B cell (primary cell): ENCODE measurements around the gene FGFR3. TPM values are rescaled to one million over a fixed set of nuclear protein-coding genes. Genes with fewer than 3 reads are reported as not detected.

Experiments
- ATAC-seq: fragments of 200-7000 bp; cut with Tn5 transposase; one replicate; pipeline ENCODE4 v1.10.0; 2021; ENCODE audit warnings: low read depth, mild to moderate bottlenecking, moderate number of reproducible peaks, moderate library complexity
- CTCF ChIA-PET: fragments of 350-600 bp; sonication (Branson Sonifier 250); formaldehyde crosslinking; loops from one replicate; lab custom pipeline; 2021; ENCODE audit warnings: antibody characterized with exemption, inconsistent platforms; lab: Charles Lee
- POLR2A ChIA-PET: fragments of 350-600 bp; sonication (Branson Sonifier 250); formaldehyde crosslinking; loops from one replicate; lab custom pipeline; 2021; ENCODE audit warnings: antibody characterized with exemption; lab: Charles Lee
- DNase-seq: peaks from one replicate; pipeline ENCODE4 v3.0.0; 2013
- H2AFZ ChIP-seq: 2 replicates; pipeline ENCODE4 v1.6.1; 2012; ENCODE audit warnings: mild to moderate bottlenecking, low read depth, low read length; ENCODE audit not compliant: insufficient read depth, poor library complexity, severe bottlenecking
- H3K27ac ChIP-seq, 2 donors: 1 replicate in 1 of 2; 2 replicates in 1 of 2; pipeline ENCODE4 v1.5.1; 2012 to 2013; ENCODE audit warnings: low read length in 2 of 2, mild to moderate bottlenecking in 2 of 2, moderate library complexity in 1 of 2
- H3K27me3 ChIP-seq, 4 experiments: fragments of 200-600 bp in 1 of 4; sonication (generic) in 1 of 4; replicated peaks in 1 of 4; 1 replicate in 2 of 4; 2 replicates in 2 of 4; pipeline versions ENCODE4 v1.6.1 to v1.7.0; 2013 to 2016; ENCODE audit warnings: low read length in 3 of 4, mild to moderate bottlenecking in 2 of 4, mixed read lengths in 1 of 4, moderate library complexity in 1 of 4; ENCODE audit not compliant: insufficient read depth in 4 of 4, control insufficient read depth in 3 of 4; ENCODE audit errors: control extremely low read depth in 1 of 4
- H3K36me3 ChIP-seq, 2 experiments: replicated peaks in 1 of 2; 1 replicate in 1 of 2; 2 replicates in 1 of 2; pipeline versions ENCODE4 v1.6.1 to v1.7.1; 2013; ENCODE audit warnings: low read length in 1 of 2; ENCODE audit not compliant: insufficient read depth in 2 of 2, control insufficient read depth in 1 of 2; ENCODE audit errors: control extremely low read depth in 1 of 2, extremely low read depth in 1 of 2
- H3K4me1 ChIP-seq, 2 donors: fragments of 200-600 bp in 1 of 2; sonication (generic) in 1 of 2; 1 replicate in 1 of 2; 2 replicates in 1 of 2; pipeline versions ENCODE4 v1.5.1 to v1.6.1; 2013 to 2017; ENCODE audit warnings: low read length in 2 of 2; ENCODE audit not compliant: control insufficient read depth in 2 of 2, insufficient read depth in 2 of 2
- H3K4me2 ChIP-seq: replicated peaks from 2 replicates; pipeline ENCODE3; 2012; ENCODE audit warnings: mild to moderate bottlenecking, low read depth, low read length; ENCODE audit not compliant: poor library complexity, severe bottlenecking
- H3K4me3 ChIP-seq, 5 experiments: fragments of 200-600 bp in 1 of 5; sonication (generic) in 1 of 5; 1 replicate in 3 of 5; 2 replicates in 2 of 5; pipeline versions ENCODE4 v1.5.1 to v1.7.0; 2011 to 2016; ENCODE audit warnings: low read length in 4 of 5, mild to moderate bottlenecking in 4 of 5, low read depth in 2 of 5, control low read depth in 1 of 5, moderate library complexity in 1 of 5; ENCODE audit not compliant: insufficient read depth in 1 of 5; ENCODE audit errors: control extremely low read depth in 1 of 5, extremely low read depth in 1 of 5
- H3K79me2 ChIP-seq: fragments of 200-600 bp; sonication (generic); one replicate; pipeline ENCODE4 v1.6.0; 2016; ENCODE audit warnings: low read length; ENCODE audit not compliant: control insufficient read depth, insufficient read depth
- H3K9ac ChIP-seq: fragments of 200-600 bp; sonication (generic); 2 replicates; pipeline ENCODE4 v1.6.1; 2017; ENCODE audit warnings: mild to moderate bottlenecking, low read length, moderate library complexity
- H3K9me3 ChIP-seq, 3 donors: one replicate each; pipeline versions ENCODE4 v1.6.1 to v1.7.1; 2013; ENCODE audit warnings: low read length in 2 of 3; ENCODE audit not compliant: control insufficient read depth in 2 of 3, insufficient read depth in 1 of 3; ENCODE audit errors: control extremely low read depth in 1 of 3
- H4K20me1 ChIP-seq: 2 replicates; pipeline ENCODE4 v1.6.0; 2012; ENCODE audit warnings: mild to moderate bottlenecking, low read length; ENCODE audit not compliant: insufficient read depth, control insufficient read depth, poor library complexity, severe bottlenecking
- H3K27ac Mint-ChIP-seq: one replicate; pipeline ENCODE4 v1.8.0; 2021; ENCODE audit warnings: mixed read lengths
- H3K27me3 Mint-ChIP-seq: one replicate; pipeline ENCODE4 v1.8.0; 2021; ENCODE audit warnings: mixed read lengths
- H3K4me1 Mint-ChIP-seq: one replicate; pipeline ENCODE4 v1.8.0; 2021; ENCODE audit warnings: mixed read lengths
- H3K4me3 Mint-ChIP-seq: one replicate; pipeline ENCODE4 v1.8.0; 2021; ENCODE audit warnings: mixed read lengths
- H3K9me3 Mint-ChIP-seq: one replicate; pipeline ENCODE4 v1.8.0; 2022; ENCODE audit warnings: mixed read lengths; ENCODE audit not compliant: insufficient read depth
- CTCF ChIP-seq: fragments of 200-600 bp; IDR thresholded peaks from one replicate; pipeline ENCODE4 v1.8.0; 2022; ENCODE audit warnings: antibody characterized with exemption, mild to moderate bottlenecking
- EZH2 ChIP-seq: IDR thresholded peaks from 2 replicates; pipeline ENCODE4 v1.6.1; 2012; ENCODE audit warnings: borderline replicate concordance, low read depth, mild to moderate bottlenecking, moderate library complexity, low read length; ENCODE audit not compliant: insufficient read depth, poor library complexity, severe bottlenecking
- WGBS: methylation state at CpG from one replicate; pipeline ENCODE4 v1.1.5; 2013; ENCODE audit warnings: missing lambda C conversion rate; ENCODE audit not compliant: insufficient coverage; 5-methylcytosine and 5-hydroxymethylcytosine counted together
- intact Hi-C: fragments of 100-400 bp; cut with micrococcal nuclease; formaldehyde crosslinking; loops from one replicate; pipeline ENCODE4 v1.10.0; 2022
- polyA plus RNA-seq: library from polyadenylated mRNA; depleted of rRNA; stranded (reverse); fragments of >200 nt; gene quantifications from 2 replicates; pipeline ENCODE4 v1.2.3, GENCODE V29; 2012
- total RNA-seq, 2 donors: library from RNA; stranded (reverse); fragments of 120-200 nt in 1 of 2; gene quantifications; 1 replicate in 1 of 2; 2 replicates in 1 of 2; pipeline versions ENCODE4 v1.2.3 to v1.2.4, GENCODE V29; 2013 to 2022

FGFR3 gene
- total and polyA plus RNA-seq, 2 donors (not counting 1 experiment from before 2014, with no cell fraction given): not detected

- no peaks in the 10 kb centered on the region for H3K9me3 ChIP-seq
- H3K79me2 ChIP-seq: no peaks in the 10 kb centered on the region
- no peak for DNase-seq
- no peaks in the 10 kb centered on the region for H3K9me3 Mint-ChIP-seq
- ChIA-PET POLR2A (no interaction called here), CTCF (interaction anchor here (6.7 kb wide), 1 partner anchor 150 kb away, joined by 120 read pairs; no protein-coding TSS in a partner anchor)
- no peak overlapping the region for H3K4me3 ChIP-seq
- H3K4me2 ChIP-seq: no peak overlapping the region
- no peak overlapping the region for H2AFZ ChIP-seq
- peaks cover 14 to 26% of the 10 kb centered on the region in 2 donors for H3K4me1 ChIP-seq
- TF ChIP-seq CTCF: no peak
- no peak for TF ChIP-seq EZH2
- intact Hi-C loops: no loop called here
- peaks cover 0 to 4% of the 10 kb centered on the region in 2 experiments for H3K36me3 ChIP-seq
- no peak overlapping the region for H3K9ac ChIP-seq
- H3K27ac ChIP-seq: no peak overlapping the region
- WGBS: 83% methylated on average over 2 of the region's 3 CpGs
- peaks cover 0 to 16% (median 0%) of the 10 kb centered on the region in 4 experiments for H3K27me3 ChIP-seq
- H4K20me1 ChIP-seq: no peaks in the 10 kb centered on the region
- no peaks in the 10 kb centered on the region for H3K27me3 Mint-ChIP-seq
- ATAC-seq: no peak
- no peak overlapping the region for H3K4me3 Mint-ChIP-seq
- H3K27ac Mint-ChIP-seq: no peak overlapping the region
- peaks cover 7% of the 10 kb centered on the region for H3K4me1 Mint-ChIP-seq
These were observed 43.7 kb upstream of the FGFR3 start for GRCh38 chr4:1749370-1749769.

- Histone ChIP-seq H2AFZ (no peak overlapping the region), H3K9ac (no peak overlapping the region)
- no peak for ATAC-seq
These were observed 43.3 kb upstream of the FGFR3 start for GRCh38 chr4:1749826-1750225.

More at GRCh38 chr4:1749826-1750225, 43.3 kb upstream of the FGFR3 start:
- peaks cover 0 to 16% (median 0%) of the 10 kb centered on the region in 4 experiments for H3K27me3 ChIP-seq
- no peak overlapping the region for H3K4me3 ChIP-seq
- H3K4me1 ChIP-seq: peaks cover 14 to 26% of the 10 kb centered on the region in 2 donors
- Mint-ChIP-seq H3K4me3 (no peak overlapping the region), H3K4me1 (peaks cover 7% of the 10 kb centered on the region), H3K9me3 (no peaks in the 10 kb centered on the region), H3K27ac (no peak overlapping the region), H3K27me3 (no peaks in the 10 kb centered on the region)
- no peak overlapping the region for H3K4me2 ChIP-seq
- POLR2A ChIA-PET: no interaction called here
- WGBS: 91% methylated on average over 7 of the region's 14 CpGs
- DNase-seq: no peak
- H4K20me1 ChIP-seq: no peaks in the 10 kb centered on the region
- CTCF ChIA-PET: interaction anchor here (6.7 kb wide), 1 partner anchor 150 kb away, joined by 120 read pairs; no protein-coding TSS in a partner anchor
- intact Hi-C loops: no loop called here
- H3K27ac ChIP-seq: no peak overlapping the region
- H3K36me3 ChIP-seq: peaks cover 0 to 3% of the 10 kb centered on the region in 2 experiments
- TF ChIP-seq CTCF (no peak), EZH2 (no peak)
- H3K9me3 ChIP-seq: no peaks in the 10 kb centered on the region
- no peaks in the 10 kb centered on the region for H3K79me2 ChIP-seq
